ENCODE measurements around the gene ZNF521.

DNA sequence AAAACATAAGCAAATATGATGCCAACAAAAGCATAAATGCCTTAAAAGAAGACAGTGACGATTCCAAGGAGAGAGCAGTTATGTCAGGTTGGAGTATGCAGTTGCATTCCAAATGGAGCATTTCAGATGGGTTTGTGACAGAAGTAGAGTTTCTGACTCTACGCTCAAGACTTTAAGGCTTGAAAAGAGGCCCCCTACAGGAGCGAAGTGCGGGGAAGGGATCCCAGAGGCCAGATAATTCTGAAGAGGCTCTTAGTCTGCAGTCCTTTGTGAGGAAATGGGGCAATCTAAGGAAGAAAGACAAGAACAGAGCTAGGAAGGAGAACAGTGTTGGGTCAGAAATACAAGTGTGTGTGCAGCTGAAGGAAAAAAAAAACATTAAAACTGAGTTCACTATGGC is 95.5 kb downstream of the ZNF521 start:
- TF ChIP-seq, protein P1, sequence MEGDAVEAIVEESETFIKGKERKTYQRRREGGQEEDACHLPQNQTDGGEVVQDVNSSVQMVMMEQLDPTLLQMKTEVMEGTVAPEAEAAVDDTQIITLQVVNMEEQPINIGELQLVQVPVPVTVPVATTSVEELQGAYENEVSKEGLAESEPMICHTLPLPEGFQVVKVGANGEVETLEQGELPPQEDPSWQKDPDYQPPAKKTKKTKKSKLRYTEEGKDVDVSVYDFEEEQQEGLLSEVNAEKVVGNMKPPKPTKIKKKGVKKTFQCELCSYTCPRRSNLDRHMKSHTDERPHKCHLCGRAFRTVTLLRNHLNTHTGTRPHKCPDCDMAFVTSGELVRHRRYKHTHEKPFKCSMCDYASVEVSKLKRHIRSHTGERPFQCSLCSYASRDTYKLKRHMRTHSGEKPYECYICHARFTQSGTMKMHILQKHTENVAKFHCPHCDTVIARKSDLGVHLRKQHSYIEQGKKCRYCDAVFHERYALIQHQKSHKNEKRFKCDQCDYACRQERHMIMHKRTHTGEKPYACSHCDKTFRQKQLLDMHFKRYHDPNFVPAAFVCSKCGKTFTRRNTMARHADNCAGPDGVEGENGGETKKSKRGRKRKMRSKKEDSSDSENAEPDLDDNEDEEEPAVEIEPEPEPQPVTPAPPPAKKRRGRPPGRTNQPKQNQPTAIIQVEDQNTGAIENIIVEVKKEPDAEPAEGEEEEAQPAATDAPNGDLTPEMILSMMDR (IDR thresholded peaks at IDR 0.05; ENCODE audit: low read depth, low read length), result no peak
- no peak for TF ChIP-seq POLR2A (IDR thresholded peaks at IDR 0.05; ENCODE audit: extremely low read depth, insufficient read length)
